K562 (cell line): Measurements from ENCODE around the gene VARS1. TPM values are rescaled to one million over a fixed set of nuclear protein-coding genes. Genes with fewer than 3 reads are reported as not detected.

Experiments used
- ATF6 ChIP-seq: sonication (generic); formaldehyde crosslinking; IDR thresholded peaks from 2 replicates; pipeline ENCODE4 v1.4.0; 2020; ENCODE audit warnings: mild to moderate bottlenecking, missing genetic modification reagents
- BCL6 ChIP-seq: fragments of 250-450 bp; sonication (Bioruptor Pico); IDR thresholded peaks from 2 replicates; pipeline ENCODE4 v1.4.0; 2020
- BRCA1 ChIP-seq, 2 experiments: fragments of 450-650 bp in 1 of 2; sonication (generic) in 1 of 2; formaldehyde crosslinking in 1 of 2; IDR thresholded peaks; 2 replicates each; pipeline versions ENCODE4 v1.5.0 to v1.6.1; 2017 to 2020; ENCODE audit warnings: mild to moderate bottlenecking in 1 of 2, missing genetic modification reagents in 1 of 2
- CAMTA2 ChIP-seq: fragments of 250-450 bp; sonication (Bioruptor Pico); conservative IDR thresholded peaks from 2 replicates; pipeline ENCODE4 v1.5.1; 2022
- CBX1 ChIP-seq: sonication (generic); IDR thresholded peaks from 2 replicates; pipeline ENCODE4 v1.6.1; 2016; ENCODE audit warnings: antibody characterized with exemption, low read depth, mild to moderate bottlenecking
- CEBPB ChIP-seq: fragments of 450-650 bp; IDR thresholded peaks from 2 replicates; pipeline ENCODE4 v1.6.1; 2016; ENCODE audit warnings: missing genetic modification characterization, missing compliant biosample characterization
- DEAF1 ChIP-seq: fragments of 450-650 bp; formaldehyde crosslinking; IDR thresholded peaks from 2 replicates; pipeline ENCODE4 v1.4.0; 2020; ENCODE audit warnings: mild to moderate bottlenecking, moderate library complexity
- GTF2B ChIP-seq: IDR thresholded peaks from 2 replicates; pipeline ENCODE4 v1.6.1; 2011; ENCODE audit not compliant: insufficient read length; ENCODE audit errors: extremely low read depth
- PHF8 ChIP-seq: fragments of 200-600 bp; sonication (generic); IDR thresholded peaks from 2 replicates; pipeline ENCODE4 v1.6.1; 2012; ENCODE audit warnings: mixed run types, mild to moderate bottlenecking, inconsistent platforms, low read length, moderate library complexity, borderline replicate concordance
- PRDM10 ChIP-seq: fragments of 450-650 bp; IDR thresholded peaks from 2 replicates; pipeline ENCODE4 v1.6.1; 2018; ENCODE audit not compliant: partially characterized antibody
- SUPT5H ChIP-seq: fragments of 450-650 bp; IDR thresholded peaks from 2 replicates; pipeline ENCODE4 v1.6.1; 2016
- TFAP4 ChIP-seq: sonication (generic); formaldehyde crosslinking; IDR thresholded peaks from 2 replicates; pipeline ENCODE4 v1.8.0; 2022; ENCODE audit warnings: missing genetic modification reagents, mild to moderate bottlenecking, moderate library complexity, borderline replicate concordance
- TOE1 ChIP-seq, 2 experiments: fragments of 450-650 bp in 1 of 2; sonication (generic) in 1 of 2; formaldehyde crosslinking in 1 of 2; IDR thresholded peaks; 2 replicates each; pipeline versions ENCODE4 v1.7.1 to v1.8.0; 2016 to 2022; ENCODE audit warnings: borderline replicate concordance in 2 of 2, mild to moderate bottlenecking in 2 of 2, antibody characterized with exemption in 1 of 2, inconsistent platforms in 1 of 2, low read depth in 1 of 2, missing genetic modification reagents in 1 of 2, moderate library complexity in 1 of 2
- ZFP36 ChIP-seq: fragments of 150-350 bp; IDR thresholded peaks from 2 replicates; pipeline ENCODE4 v1.6.1; 2018; ENCODE audit warnings: low read length, low read depth; ENCODE audit not compliant: partially characterized antibody
- ZNF174 ChIP-seq: fragments of 250-450 bp; sonication (Bioruptor Pico); IDR thresholded peaks from 2 replicates; pipeline ENCODE4 v1.4.0; 2020; ENCODE audit warnings: mild to moderate bottlenecking
- ZNF445 ChIP-seq: fragments of 250-450 bp; sonication (Bioruptor Pico); IDR thresholded peaks from 2 replicates; pipeline ENCODE4 v1.4.0; 2020; ENCODE audit warnings: low read depth, mild to moderate bottlenecking, moderate library complexity
- ZNF76 ChIP-seq: fragments of 250-450 bp; sonication (Bioruptor Pico); IDR thresholded peaks from 2 replicates; pipeline ENCODE4 v1.4.0; 2020; ENCODE audit warnings: mild to moderate bottlenecking, moderate library complexity, borderline replicate concordance
- polyA plus RNA-seq, 8 experiments: library from polyadenylated mRNA; depleted of rRNA in 4 of 8; stranded (reverse) in 5 of 8; unstranded in 3 of 8; fragments of >200 nt; fragmentation: Nextera tagmentation in 2 of 8; fragmentation: Illumina TruSeq in 1 of 8; extraction: Ambion mirVana in 2 of 8; extraction: Trizol in 1 of 8; gene quantifications; 2 replicates each; pipeline versions ENCODE4 v1.2.1 to v1.2.3, GENCODE V29; 2011 to 2014; ENCODE audit warnings: inconsistent platforms in 1 of 8, missing spikeins in 1 of 8
- total RNA-seq, 7 experiments: library from RNA; depleted of rRNA in 6 of 7; stranded (reverse); fragments of >200 nt in 6 of 7; fragmentation: Illumina TruSeq in 2 of 7; extraction: Trizol in 2 of 7; gene quantifications; 2 replicates each; pipeline versions ENCODE4 v1.2.1 to v1.2.3, GENCODE V29; 2011 to 2021; ENCODE audit warnings: low replicate concordance in 1 of 7

VARS1 gene
- total and polyA plus RNA-seq, 9 of the 15 experiments (the other 6 are each of a cell fraction or from before 2014, with no cell fraction given), result 2.9 to 488 (median 130) TPM

GRCh38 chr6:31822036-31822821, 26.7 kb upstream of the VARS1 start (continued):
- TF ChIP-seq ZFP36, result peak; percentile 32
- peak; percentile 80 for TF ChIP-seq ATF6 (CRISPR knock-in tag)
- TF ChIP-seq TFAP4 (CRISPR knock-in tag), result peak; percentile 61; the same call in 1 of the 2 replicates
- no peak for TF ChIP-seq ZNF174
- peak; percentile 77; the same call in 1 of the 2 replicates for TF ChIP-seq CAMTA2 (CRISPR knock-in tag)
- TF ChIP-seq GTF2B, result peak; percentile 83
- no peak for TF ChIP-seq BRCA1 (IDR thresholded peaks at IDR 0.05)
- TF ChIP-seq BRCA1 (CRISPR knock-in tag; IDR thresholded peaks at IDR 0.05), result no peak
- TF ChIP-seq PRDM10, result no peak
- no peak for TF ChIP-seq TOE1 (IDR thresholded peaks at IDR 0.05; ENCODE audit: borderline replicate concordance)
- TF ChIP-seq TOE1 (CRISPR knock-in tag; IDR thresholded peaks at IDR 0.05; ENCODE audit: borderline replicate concordance, low read depth), result no peak
- TF ChIP-seq PHF8, result peak; percentile 65
- TF ChIP-seq SUPT5H, result peak; percentile 81
- 0 out of 2 replicates have a peak, but pooled peaks have one; percentile 43 for TF ChIP-seq CEBPB (tag)
- no peak for TF ChIP-seq ZNF445 (CRISPR knock-in tag)
- TF ChIP-seq ZNF76 (CRISPR knock-in tag), result no peak; the same call in 1 of the 2 replicates
- no peak for TF ChIP-seq CBX1
- no peak for TF ChIP-seq BCL6 (CRISPR knock-in tag)
- no peak for TF ChIP-seq DEAF1 (CRISPR knock-in tag)
